Measurements from ENCODE around the gene WDFY2.

The WDFY2 gene

DNA sequence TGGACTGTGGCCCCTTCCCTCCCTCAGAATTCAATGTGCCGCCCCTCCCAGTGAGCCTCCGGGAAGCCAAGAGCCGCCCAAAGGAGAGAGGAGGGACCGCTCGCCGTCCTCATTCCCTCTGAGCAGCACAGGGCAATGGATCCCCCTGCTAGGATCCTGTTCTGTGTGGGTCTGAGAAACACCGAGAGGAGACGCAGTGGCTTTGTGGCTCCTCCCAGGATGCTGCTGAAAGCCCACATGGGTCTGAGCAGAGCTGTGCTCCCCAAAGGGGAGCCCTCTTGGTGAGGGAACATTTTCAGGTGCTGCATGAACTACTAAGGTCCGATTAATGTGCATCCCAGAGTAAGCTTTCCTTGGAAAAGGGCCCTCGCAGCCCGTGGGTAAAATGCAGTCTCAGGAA is 189.3 kb downstream of the WDFY2 start:
- DNase-seq: no peak

- DNase-seq: no peak
Observed at GRCh38 chr13:51776179-51776578, 191.9 kb downstream of the WDFY2 start.

GRCh38 chr13:51777921-51778320 is 193.7 kb downstream of the WDFY2 start:
- DNase-seq: peak; percentile 22

DNA sequence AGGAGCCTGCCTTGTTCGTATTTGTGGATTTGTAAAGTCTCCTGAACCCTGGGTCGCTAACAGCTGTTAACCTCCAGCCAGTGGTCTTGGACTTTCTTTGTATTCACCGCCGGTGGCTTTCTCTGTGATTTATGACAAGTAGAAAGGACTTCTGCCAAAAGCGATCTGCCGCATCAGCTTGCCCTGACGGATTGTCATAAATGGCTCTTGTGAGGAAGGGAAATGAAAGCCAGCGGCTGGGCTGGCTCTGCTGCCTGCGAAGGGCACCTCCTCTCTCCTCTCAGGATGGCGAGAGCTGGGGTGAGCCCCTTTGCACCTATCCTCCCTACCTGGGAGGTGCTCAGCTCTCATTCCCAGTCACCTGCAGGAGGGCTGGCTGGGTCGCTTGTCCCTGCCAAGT is 194.1 kb downstream of the WDFY2 start:
- peak; percentile 31 for DNase-seq

GRCh38 chr13:51780099-51780498 is 195.8 kb downstream of the WDFY2 start:
- no peak for DNase-seq

DNA sequence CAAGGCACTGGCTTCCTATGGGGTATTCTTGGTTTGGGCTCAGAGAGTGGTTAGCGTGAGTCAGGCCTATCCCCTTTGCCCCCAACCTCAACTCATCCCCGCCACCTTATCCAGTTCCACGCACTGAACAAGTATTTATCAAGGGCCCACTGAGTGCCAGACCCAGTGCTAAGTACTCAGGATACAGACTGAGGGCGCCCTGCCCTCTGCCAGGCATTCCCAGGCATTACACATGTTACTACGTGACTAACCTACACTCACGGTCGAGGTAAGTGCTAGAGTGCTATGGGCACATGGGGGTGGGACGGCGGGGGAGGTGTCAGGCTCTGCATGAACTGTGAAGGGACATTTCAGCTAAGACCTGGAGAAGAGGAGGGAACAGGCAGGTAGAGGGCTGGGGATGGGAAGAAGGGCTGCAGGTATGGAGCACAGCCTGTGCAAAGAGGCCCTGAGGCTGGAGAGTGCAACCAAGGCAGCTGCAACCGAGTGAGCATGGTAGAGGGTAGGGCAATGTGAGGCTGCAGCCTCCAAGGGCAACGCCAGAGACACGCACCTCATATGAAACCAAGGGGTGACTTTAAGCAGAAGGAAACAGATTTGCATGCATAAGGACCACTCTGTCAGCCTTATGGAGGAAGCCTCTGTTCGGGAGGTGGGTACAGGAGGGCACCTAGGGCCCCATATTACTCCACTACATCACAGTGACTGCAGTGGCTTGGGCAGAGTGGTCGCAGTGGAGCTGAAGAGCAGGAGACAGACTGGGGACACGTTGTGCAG is 197.2 kb downstream of the WDFY2 start:
- peak; percentile 64 for DNase-seq

- DNase-seq: no peak
Observed at GRCh38 chr13:51782026-51782710, 197.9 kb downstream of the WDFY2 start.

GRCh38 chr13:51783428-51784094 is 199.3 kb downstream of the WDFY2 start:
- DNase-seq: no peak

DNA sequence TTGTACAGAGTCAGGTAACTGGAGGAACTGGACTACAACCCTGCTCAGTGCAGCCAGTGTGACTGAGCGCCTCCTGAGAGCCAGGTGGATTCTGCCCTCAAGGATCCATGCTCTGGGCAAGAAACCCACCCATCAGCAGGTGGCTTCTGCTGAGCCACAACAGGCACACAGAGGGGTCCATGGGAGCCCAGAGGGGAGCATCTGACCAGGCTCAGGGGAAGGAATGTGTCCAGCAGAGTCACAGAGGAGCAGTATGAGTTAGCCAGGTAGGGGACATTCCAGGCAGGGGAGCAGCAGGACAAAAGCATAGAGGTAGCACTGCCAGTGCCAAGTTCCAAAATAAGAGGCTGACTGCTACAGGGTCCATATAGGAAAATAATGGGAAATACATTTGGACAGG is 199.8 kb downstream of the WDFY2 start:
- DNase-seq: no peak

DNA sequence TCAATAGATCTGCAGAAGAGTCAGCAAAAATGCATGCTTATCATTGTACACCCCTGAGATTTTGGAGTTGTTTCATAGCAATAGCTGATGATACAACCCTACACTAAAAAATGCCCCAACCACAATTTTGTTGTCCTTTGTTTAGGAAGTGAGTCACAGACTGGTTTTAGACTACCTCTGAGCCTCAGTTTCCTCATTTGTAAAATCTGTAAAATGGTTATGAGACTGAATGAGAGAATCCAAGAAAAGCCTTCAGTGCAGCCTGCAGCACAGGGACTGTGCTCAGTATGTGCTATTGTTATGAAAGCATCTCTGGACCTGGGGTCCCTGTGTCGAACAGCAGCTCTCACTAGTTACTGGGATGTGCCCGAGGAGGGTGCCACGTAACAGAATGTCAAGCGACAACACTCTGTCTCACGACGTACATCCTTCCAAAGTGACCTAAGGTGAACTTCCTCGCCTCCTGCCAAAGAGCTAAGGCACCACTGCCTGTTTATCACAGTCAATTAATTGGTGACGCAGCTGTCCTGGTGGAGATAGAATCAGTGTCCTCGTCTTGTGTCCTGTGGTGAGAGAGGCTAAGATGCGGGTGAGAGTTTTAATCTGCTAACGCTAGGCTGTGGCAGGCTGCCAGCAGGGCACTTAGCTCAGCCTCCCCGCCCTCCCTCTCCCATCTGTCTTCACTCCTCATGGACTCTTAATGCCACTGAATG is 201.6 kb downstream of the WDFY2 start:
- peak; percentile 91 for DNase-seq

DNA sequence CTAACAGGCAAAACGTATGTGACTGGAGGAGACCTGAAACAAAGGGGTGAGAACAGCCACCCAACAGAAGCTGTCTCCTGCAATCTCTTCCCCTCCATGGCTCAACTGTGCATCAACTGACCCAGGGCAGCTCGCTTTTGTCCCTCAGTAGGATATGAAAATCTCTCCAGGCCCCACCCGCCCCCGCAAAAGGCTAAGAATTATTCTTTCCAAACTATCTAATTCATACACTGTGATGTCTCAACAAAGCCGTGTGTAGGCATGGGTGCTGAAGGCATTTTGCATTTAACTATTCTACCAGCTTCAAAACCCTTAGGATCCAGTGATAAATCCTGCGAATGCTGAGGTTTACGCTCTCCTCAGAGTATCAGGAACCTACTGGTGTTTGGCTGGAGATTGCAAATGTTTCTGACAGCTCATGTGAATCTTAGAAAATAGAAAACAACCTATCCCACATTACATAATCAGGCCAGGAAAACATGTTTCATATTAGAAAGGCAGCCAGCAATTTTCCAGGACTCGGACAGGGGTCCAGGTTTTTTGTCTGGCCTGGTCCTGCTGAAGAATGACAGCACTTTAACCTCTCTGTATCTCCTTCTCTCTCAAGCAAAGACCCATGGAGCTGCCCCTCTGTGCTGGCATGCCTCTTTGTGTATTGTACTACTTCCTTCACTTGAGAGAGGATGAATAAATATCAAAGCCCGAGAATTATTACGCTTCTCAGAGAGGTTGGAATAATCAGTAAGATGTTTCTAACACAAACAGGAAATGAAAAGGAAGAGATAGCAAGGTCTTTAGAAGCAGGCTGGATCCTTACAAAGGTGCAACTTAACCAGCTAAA is 202.4 kb downstream of the WDFY2 start:
- DNase-seq: no peak

- peak; percentile 91 for DNase-seq
Observed at GRCh38 chr13:51793570-51794271, 209.5 kb downstream of the WDFY2 start.

GRCh38 chr13:51794964-51795363 is 210.7 kb downstream of the WDFY2 start:
- no peak for DNase-seq

DNA sequence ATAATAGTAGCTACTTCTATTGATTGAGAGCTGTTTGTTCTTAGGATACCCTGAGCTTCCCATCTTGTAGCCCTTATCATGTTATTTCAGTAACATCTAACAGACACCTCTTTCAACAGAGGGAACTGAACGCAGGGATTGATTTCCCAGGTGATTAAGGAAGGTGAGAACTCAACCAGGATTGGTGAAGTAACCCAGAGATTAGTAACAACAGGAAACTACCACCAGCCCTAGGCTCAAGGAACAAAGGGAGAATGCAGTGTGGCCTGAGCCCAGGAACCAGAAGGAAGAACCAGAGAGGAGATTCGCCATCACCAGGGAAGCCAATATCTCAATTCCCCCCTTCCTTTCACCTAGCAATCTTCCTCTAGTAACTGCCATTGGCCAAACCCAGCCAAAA is 211.2 kb downstream of the WDFY2 start:
- no peak for DNase-seq

DNA sequence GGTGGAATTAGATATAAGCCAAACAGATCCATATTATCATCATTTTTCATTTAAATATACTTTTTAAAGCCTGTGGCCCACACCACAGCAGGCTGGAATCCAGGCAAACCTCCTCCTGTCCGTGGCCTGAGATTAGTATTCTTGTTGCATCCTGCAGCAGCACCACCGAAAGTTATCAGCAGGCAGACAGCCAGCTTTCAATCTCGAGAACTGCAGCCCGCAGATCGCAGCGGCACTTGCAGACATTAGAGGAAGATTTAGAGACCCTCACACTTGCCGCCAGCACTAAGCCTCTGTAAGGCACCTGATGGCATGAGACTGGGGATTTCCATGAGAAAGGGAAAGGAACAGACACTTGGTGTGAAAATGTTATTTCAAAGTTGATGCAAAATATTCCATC is 212.3 kb downstream of the WDFY2 start:
- DNase-seq: peak; percentile 44

- peak; percentile 79 for DNase-seq
Observed at GRCh38 chr13:51797664-51798488, 213.6 kb downstream of the WDFY2 start.

GRCh38 chr13:51799261-51799660 is 215.0 kb downstream of the WDFY2 start:
- DNase-seq: no peak

GRCh38 chr13:51800486-51800885 is 216.2 kb downstream of the WDFY2 start:
- DNase-seq: peak; percentile 42

DNA sequence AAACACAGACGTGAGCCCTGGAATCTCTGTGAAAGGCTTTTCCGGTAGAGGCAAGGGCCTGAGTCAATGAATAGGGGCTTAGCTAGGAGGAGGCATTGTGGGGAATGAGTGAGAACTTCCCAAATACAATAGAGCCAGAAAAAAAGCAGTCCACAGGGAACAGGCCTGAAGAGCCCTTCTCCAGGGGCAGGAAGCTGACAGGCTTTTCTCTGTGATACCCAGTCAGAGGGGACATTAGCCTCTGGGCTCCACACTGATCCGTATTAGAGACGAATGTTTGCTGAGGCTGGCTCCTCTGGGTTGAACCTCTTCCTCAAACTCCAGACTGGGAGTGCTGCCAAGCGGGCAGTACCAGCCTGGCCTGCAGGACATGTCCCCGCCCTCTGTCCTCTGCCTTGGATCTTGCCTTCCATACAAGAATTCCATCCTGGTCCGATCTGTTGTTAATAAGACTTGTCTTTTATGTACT is 217.4 kb downstream of the WDFY2 start:
- no peak for DNase-seq

DNA sequence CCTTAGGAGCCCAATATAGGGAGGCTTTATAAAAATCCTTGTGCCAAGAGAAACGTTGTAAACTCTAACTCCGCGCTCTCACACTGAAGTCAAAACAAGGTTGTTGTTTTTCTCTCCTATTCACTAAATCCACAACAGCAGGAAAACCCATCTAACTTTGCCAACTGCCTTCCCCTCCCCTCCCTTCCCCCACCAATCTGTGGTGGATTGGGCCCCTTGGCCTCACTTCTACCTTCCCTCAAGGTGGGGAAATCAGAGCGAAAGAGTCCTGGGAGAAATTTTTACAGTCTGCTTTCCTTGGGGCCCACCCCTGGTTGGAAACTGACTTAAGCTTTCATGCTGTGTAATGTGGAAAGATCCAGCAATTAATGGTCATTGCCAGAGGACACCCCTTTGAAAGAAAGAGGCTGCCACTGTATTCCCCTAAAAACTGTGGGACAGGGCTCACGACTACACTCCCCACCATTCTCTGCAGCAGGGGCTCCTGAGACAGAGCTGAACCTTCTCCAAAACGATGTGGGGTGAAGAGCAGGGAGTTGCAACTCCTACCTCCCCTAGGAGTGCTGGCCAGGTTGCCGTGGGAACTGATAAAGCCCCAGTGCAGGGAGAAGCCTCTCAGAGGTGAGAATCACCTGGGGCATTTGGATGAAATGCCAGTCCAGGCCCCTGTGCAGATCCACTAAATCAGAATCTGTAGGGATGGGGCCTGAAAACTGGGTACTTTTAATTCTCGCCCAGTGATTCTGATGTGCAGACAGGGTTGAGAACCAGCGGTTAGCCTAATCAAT is 218.6 kb downstream of the WDFY2 start:
- DNase-seq: no peak
